GM06990 (cell line): ENCODE data around the gene ARL9.

Experiments used
- DNase-seq: peaks from one replicate; pipeline ENCODE4 v3.0.0-alpha.2; 2011; ENCODE audit not compliant: insufficient read length; ENCODE audit errors: extremely low read depth
- H3K27me3 ChIP-seq: replicated peaks from 2 replicates; pipeline ENCODE4 v1.6.0; 2011; ENCODE audit warnings: low read length; ENCODE audit not compliant: control insufficient read depth, insufficient read depth
- H3K36me3 ChIP-seq: 2 replicates; pipeline ENCODE4 v1.5.1; 2011; ENCODE audit warnings: low read length; ENCODE audit not compliant: control insufficient read depth, insufficient read depth
- H3K4me3 ChIP-seq: replicated peaks from 2 replicates; pipeline ENCODE4 v1.5.1; 2011; ENCODE audit warnings: low read depth, mild to moderate bottlenecking, control low read depth, low read length
- TF ChIP-seq, protein P1 (sequence below): IDR thresholded peaks from 2 replicates; pipeline ENCODE4 v1.5.1; 2011; ENCODE audit warnings: low read length, control low read depth, mild to moderate bottlenecking, inconsistent platforms; ENCODE audit not compliant: insufficient read depth, poor library complexity, severe bottlenecking

The ARL9 gene

GRCh38 chr4:56475917-56476316 is 29.7 kb upstream of the ARL9 start:
- H3K36me3 ChIP-seq: peaks cover 16% of the 10 kb centered on the region

DNA sequence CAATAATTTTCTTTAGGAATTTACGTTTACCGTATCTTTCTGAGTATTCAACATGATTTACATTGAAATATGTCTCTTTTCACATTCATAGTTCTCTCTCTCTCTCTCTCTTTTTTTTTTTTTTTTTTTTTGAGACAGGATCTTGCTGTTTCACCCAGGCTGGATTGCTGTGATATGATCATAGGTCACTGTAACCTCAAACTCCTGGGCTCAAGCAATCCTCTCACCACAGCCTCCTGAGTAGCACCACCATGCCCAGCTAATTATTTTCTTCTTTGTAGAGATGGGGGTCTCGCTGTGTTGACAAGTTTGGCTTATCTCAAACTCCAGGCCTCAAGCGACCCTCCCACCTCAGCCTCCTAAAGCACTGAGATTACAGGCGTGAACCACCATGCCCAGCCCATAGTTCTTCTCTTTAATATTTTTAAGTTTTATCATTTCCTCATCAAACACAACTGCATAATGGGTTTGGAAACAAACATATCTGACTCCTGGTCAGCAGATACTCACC is 28.3 kb upstream of the ARL9 start:
- Histone ChIP-seq H3K27me3 (no peaks in the 10 kb centered on the region), H3K36me3 (peaks cover 14% of the 10 kb centered on the region), H3K4me3 (no peak overlapping the region)
- TF ChIP-seq, protein P1, sequence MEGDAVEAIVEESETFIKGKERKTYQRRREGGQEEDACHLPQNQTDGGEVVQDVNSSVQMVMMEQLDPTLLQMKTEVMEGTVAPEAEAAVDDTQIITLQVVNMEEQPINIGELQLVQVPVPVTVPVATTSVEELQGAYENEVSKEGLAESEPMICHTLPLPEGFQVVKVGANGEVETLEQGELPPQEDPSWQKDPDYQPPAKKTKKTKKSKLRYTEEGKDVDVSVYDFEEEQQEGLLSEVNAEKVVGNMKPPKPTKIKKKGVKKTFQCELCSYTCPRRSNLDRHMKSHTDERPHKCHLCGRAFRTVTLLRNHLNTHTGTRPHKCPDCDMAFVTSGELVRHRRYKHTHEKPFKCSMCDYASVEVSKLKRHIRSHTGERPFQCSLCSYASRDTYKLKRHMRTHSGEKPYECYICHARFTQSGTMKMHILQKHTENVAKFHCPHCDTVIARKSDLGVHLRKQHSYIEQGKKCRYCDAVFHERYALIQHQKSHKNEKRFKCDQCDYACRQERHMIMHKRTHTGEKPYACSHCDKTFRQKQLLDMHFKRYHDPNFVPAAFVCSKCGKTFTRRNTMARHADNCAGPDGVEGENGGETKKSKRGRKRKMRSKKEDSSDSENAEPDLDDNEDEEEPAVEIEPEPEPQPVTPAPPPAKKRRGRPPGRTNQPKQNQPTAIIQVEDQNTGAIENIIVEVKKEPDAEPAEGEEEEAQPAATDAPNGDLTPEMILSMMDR: no peak
- DNase-seq: no peak

More at GRCh38 chr4:56475917-56476316, 29.7 kb upstream of the ARL9 start:
- TF ChIP-seq, protein P1: no peak
- Histone ChIP-seq H3K27me3 (no peaks in the 10 kb centered on the region), H3K4me3 (no peak overlapping the region; the same call in 1 of the 2 replicates)
- no peak for DNase-seq

DNA sequence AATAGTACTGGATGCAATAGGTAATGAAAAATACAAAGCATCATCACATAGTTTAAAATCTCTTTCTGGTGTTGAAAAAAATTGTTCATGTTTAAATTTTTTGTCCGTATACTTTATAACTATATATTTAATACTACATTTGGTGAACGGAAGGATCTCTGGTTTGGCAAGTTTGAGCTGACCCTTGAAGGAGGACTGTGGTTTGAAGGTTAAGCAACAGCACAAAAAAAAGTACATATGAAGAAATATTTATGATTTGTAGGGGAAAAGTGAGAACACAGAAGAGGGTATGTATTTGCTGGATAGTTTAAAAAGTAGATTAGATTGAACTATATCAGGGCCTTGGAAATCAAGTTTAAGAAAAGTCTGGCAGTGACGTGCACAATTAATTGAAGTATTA is 24.9 kb upstream of the ARL9 start:
- TF ChIP-seq, protein P1: no peak
- H3K36me3 ChIP-seq: peaks cover 8% of the 10 kb centered on the region
- H3K4me3 ChIP-seq: no peak overlapping the region
- no peak for DNase-seq
- no peaks in the 10 kb centered on the region for H3K27me3 ChIP-seq

- peaks cover 2% of the 10 kb centered on the region for H3K36me3 ChIP-seq
Measured at GRCh38 chr4:56496241-56496640, 9.3 kb upstream of the ARL9 start.

DNA sequence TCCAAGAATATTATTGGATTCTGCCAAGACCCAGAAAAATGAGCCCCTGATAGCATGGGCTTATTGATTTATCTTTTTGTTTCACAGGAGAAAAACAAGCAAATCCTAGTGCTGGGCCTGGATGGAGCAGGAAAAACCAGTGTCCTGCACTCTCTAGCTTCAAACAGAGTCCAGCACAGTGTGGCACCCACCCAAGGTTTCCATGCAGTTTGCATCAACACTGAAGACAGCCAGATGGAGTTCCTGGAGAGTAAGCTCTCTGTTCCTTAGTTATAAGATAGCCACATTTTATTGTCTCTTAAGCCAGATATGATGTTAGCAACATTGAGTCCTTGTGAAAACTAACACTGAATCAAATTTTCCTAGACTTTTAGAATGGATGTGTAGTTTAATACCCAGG is 5.5 kb downstream of the ARL9 start:
- H3K27me3 ChIP-seq: no peaks in the 10 kb centered on the region
- DNase-seq: no peak
- TF ChIP-seq, protein P1: no peak
- no peaks in the 10 kb centered on the region for H3K36me3 ChIP-seq
- no peak overlapping the region for H3K4me3 ChIP-seq

More at GRCh38 chr4:56496241-56496640, 9.3 kb upstream of the ARL9 start:
- DNase-seq: no peak
- TF ChIP-seq, protein P1: no peak
- Histone ChIP-seq H3K27me3 (no peaks in the 10 kb centered on the region), H3K4me3 (no peak overlapping the region)

DNA sequence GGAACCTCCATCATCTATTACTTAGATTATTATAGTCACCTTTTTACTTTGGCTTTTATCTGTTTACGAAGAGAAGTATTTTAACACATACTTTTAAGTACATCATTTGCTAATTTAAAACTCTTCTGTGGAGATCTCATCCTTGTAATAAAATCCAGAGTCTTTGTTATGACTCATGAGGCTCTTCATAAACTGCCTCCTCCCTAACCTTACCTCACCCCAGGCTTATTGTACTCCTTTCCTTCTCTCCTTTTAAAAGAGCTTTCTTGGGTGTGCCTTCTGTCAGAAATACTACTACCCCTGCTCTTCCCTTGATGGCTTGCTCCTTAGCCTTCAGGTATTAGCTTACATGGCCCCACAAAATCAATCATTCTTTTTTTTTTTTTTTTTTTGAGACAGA is 6.6 kb downstream of the ARL9 start:
- TF ChIP-seq, protein P1: no peak
- H3K4me3 ChIP-seq: no peak overlapping the region
- no peaks in the 10 kb centered on the region; the same call in 1 of the 2 replicates for H3K27me3 ChIP-seq
- no peak for DNase-seq
- no peaks in the 10 kb centered on the region for H3K36me3 ChIP-seq
